T-cell (primary cell): ENCODE results near the gene TCF20. TPM values are rescaled to one million over a fixed set of nuclear protein-coding genes. Genes with fewer than 3 reads are reported as not detected.

Experiments
- ATAC-seq, 4 experiments: fragments of 200-7000 bp in 3 of 4; fragments of 150-1000 bp in 1 of 4; cut with Tn5 transposase; replicated peaks in 1 of 4; 1 replicate in 3 of 4; 2 replicates in 1 of 4; pipeline ENCODE4 v1.10.0; 2021; ENCODE audit warnings: moderate library complexity in 3 of 4, mild to moderate bottlenecking in 2 of 4, moderate number of reproducible peaks in 1 of 4
- CTCF ChIA-PET, 2 donors: fragments of 300-600 bp; sonication (Branson Sonifier 250); formaldehyde crosslinking; loops; one replicate each; lab custom pipeline; 2022; ENCODE audit warnings: antibody characterized with exemption in 2 of 2; lab: Charles Lee
- POLR2A ChIA-PET, 2 donors: fragments of 300-600 bp; sonication (Branson Sonifier 250); formaldehyde crosslinking; loops; one replicate each; lab custom pipeline; 2022; ENCODE audit warnings: antibody characterized with exemption in 2 of 2; lab: Charles Lee
- DNase-seq, 35 experiments: peaks; one replicate each; pipeline versions ENCODE4 v3.0.0 to v3.0.0-alpha.2; 2013 to 2023
- H3K27ac ChIP-seq: one replicate; pipeline ENCODE4 v1.5.1; 2013; ENCODE audit warnings: low read length
- H3K27me3 ChIP-seq, 2 experiments: replicated peaks in 1 of 2; 1 replicate in 1 of 2; 2 replicates in 1 of 2; pipeline versions ENCODE4 v1.6.1 to v1.7.0; 2013; ENCODE audit warnings: low read length in 1 of 2, mixed read lengths in 1 of 2; ENCODE audit not compliant: control insufficient read depth in 2 of 2, insufficient read depth in 2 of 2; ENCODE audit errors: extremely low read depth in 1 of 2
- H3K36me3 ChIP-seq, 2 donors: 1 replicate in 1 of 2; 2 replicates in 1 of 2; pipeline versions ENCODE4 v1.6.1 to v1.7.0; 2013; ENCODE audit warnings: low read length in 1 of 2; ENCODE audit not compliant: control insufficient read depth in 2 of 2, insufficient read depth in 1 of 2; ENCODE audit errors: extremely low read depth in 1 of 2
- H3K4me1 ChIP-seq, 2 experiments: 1 replicate in 1 of 2; 2 replicates in 1 of 2; pipeline versions ENCODE4 v1.6.1 to v1.7.0; 2013; ENCODE audit warnings: low read length in 2 of 2, mixed read lengths in 1 of 2; ENCODE audit not compliant: insufficient read depth in 2 of 2, control insufficient read depth in 1 of 2; ENCODE audit errors: extremely low read depth in 1 of 2
- H3K4me3 ChIP-seq, 2 donors: 1 replicate in 1 of 2; 2 replicates in 1 of 2; pipeline versions ENCODE4 v1.5.1 to v1.7.0; 2013; ENCODE audit warnings: mild to moderate bottlenecking in 2 of 2, low read length in 1 of 2, moderate library complexity in 1 of 2; ENCODE audit not compliant: control insufficient read depth in 1 of 2; ENCODE audit errors: extremely low read depth in 1 of 2
- H3K9me3 ChIP-seq: 2 replicates; pipeline ENCODE4 v1.7.0; 2013
- H3K27ac Mint-ChIP-seq, 2 donors: one replicate each; pipeline ENCODE4 v1.8.0; 2020 to 2021; ENCODE audit warnings: mild to moderate bottlenecking in 2 of 2, mixed read lengths in 2 of 2
- H3K27me3 Mint-ChIP-seq, 2 donors: one replicate each; pipeline ENCODE4 v1.8.0; 2021 to 2022; ENCODE audit warnings: mixed read lengths in 2 of 2
- H3K36me3 Mint-ChIP-seq: one replicate; pipeline ENCODE4 v1.8.0; 2021; ENCODE audit warnings: mixed read lengths
- H3K4me1 Mint-ChIP-seq, 3 donors: one replicate each; pipeline ENCODE4 v1.8.0; 2020 to 2022; ENCODE audit warnings: mixed read lengths in 3 of 3, mild to moderate bottlenecking in 1 of 3
- H3K4me3 Mint-ChIP-seq, 3 donors: one replicate each; pipeline ENCODE4 v1.8.0; 2020 to 2022; ENCODE audit warnings: mild to moderate bottlenecking in 3 of 3, mixed read lengths in 3 of 3, moderate library complexity in 3 of 3
- H3K9me3 Mint-ChIP-seq, 3 donors: one replicate each; pipeline ENCODE4 v1.8.0; 2020 to 2022; ENCODE audit warnings: mixed read lengths in 3 of 3
- WGBS: methylation state at CpG from one replicate; pipeline ENCODE4 v1.1.5; 2013; ENCODE audit warnings: missing lambda C conversion rate; ENCODE audit not compliant: insufficient coverage; 5-methylcytosine and 5-hydroxymethylcytosine counted together
- total RNA-seq, 35 experiments: library from RNA in 6 of 35; stranded (reverse) in 6 of 35; fragments of 120-200 nt in 1 of 35; gene quantifications; one replicate each; pipeline versions ENCODE4 v1.2.1 to v1.2.4 and lab custom pipeline; 2013 to 2026

Gene TCF20
- total RNA-seq, 5 donors from 2014 or later (not counting 1 experiment from before 2014, with no cell fraction given): 84.2 to 98.8 (median 88.5) TPM

DNA sequence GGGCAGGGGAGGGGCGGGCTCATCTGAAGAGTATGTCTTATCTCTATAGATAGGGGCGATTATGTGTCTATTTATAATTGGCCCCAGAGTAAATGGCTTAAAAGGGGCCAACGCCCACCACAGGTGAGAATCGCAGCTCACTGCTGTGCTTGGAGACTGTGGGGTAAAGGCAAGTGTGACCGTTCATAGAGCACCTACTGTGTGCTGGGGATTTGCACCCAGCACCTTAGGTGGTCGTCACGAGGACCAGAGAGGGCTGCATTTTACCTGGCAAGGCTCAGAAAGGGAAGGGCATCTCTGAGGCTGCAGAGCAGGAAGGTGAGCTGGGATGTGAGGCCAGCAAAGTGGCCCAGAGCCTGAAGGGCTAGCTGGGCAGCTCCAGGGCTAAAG, 13.7 kb upstream of the TCF20 start:
- Mint-ChIP-seq H3K27me3 (peaks cover 0 to 8% of the 10 kb centered on the region in 2 donors), H3K27ac (no peak overlapping the region), H3K9me3 (no peaks in the 10 kb centered on the region), H3K4me3 (peak overlapping the region; percentile 59 to 76 (median 62)), H3K36me3 (no peaks in the 10 kb centered on the region), H3K4me1 (peaks cover 37 to 43% (median 38%) of the 10 kb centered on the region in 3 donors)
- 51% methylated on average over 6 of the region's 7 CpGs for WGBS
- no peak overlapping the region for H3K27ac ChIP-seq
- no peak for DNase-seq
- no peaks in the 10 kb centered on the region for H3K36me3 ChIP-seq
- peaks cover 0 to 37% of the 10 kb centered on the region in 2 experiments for H3K27me3 ChIP-seq
- peaks cover 30 to 48% of the 10 kb centered on the region in 2 experiments for H3K4me1 ChIP-seq
- H3K9me3 ChIP-seq: no peaks in the 10 kb centered on the region
- peak in 1 of 4 experiments; percentile 9 for ATAC-seq
- H3K4me3 ChIP-seq: peak overlapping the region; percentile 40 to 58
- CTCF ChIA-PET: no interaction called here
- POLR2A ChIA-PET: interaction anchor here in 1 of 2 donors (0.5 kb wide), 1 partner anchor 432 kb away, joined by 4 read pairs; no protein-coding TSS in a partner anchor

DNA sequence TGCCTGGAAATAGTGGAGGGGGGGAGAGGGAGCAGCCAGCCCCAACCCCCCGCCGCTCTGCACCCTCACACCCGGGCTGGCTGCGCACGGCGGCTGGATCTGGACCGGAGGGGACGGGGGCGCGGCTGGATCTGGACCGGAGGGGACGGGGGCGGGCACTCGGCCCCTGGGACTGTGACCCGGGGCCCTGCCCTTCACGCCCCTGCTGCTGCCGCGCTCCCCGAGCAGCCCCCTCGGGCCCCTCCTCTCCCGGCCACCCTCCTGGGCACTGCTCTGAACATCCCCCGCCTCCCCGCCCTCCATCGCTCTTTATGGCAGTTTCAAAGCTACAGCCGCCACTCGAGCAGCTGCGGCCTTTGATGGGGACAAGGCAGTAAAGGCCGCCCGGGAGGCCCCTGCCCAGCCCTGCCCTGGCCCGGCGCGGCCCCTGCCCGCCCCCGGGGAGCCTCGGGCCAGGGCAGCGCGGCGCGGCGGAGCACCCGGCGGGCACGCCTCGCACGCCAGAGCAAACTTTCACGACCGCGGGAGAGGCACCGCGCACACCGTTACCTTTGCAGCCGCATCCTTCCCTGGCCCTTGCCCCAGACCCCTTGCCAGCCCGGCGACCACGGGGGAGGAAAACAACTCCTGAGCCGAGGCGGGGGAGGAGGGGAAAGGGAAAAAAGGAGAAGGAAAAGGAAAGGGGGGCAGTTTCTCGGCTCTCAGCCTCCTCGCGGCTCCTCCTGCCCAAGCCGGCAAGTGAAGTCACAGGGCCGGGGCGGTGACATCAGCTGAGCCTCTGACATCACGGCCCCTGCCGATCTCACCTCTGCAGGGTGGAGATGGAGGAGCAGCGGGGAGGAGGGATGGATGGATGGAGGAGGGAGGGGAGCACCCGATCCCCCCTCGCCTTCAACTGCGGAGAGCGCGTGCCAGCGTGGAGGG, 13.1 kb upstream of the TCF20 start:
- H3K4me3 ChIP-seq: peak overlapping the region; percentile 40 to 58
- H3K27ac ChIP-seq: no peak overlapping the region

DNA sequence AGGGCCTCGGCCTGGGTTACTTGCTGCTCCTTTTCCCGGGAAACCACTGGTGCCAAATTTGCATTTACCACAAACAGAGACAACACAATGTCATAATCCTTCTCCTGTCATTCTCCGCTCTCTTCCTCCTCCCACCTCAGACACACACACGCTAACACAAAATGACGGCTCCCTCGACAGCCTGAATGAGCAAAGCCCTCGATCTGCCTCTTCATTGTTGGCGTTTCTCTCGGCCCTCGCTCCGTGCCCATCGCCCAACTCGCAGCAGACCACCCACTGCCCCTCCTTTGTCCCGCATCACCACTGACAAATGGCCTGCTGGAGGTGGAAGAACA, 12.5 kb upstream of the TCF20 start:
- Histone ChIP-seq H3K4me1 (peaks cover 30 to 48% of the 10 kb centered on the region in 2 experiments), H3K27ac (no peak overlapping the region), H3K9me3 (no peaks in the 10 kb centered on the region), H3K27me3 (peaks cover 0 to 37% of the 10 kb centered on the region in 2 experiments), H3K36me3 (no peaks in the 10 kb centered on the region), H3K4me3 (peak overlapping the region in 1 of 2 donors; percentile 2)
- no peak for DNase-seq
- Mint-ChIP-seq H3K27me3 (peaks cover 0 to 8% of the 10 kb centered on the region in 2 donors), H3K9me3 (no peaks in the 10 kb centered on the region), H3K27ac (no peak overlapping the region), H3K4me3 (peak overlapping the region; percentile 53 to 76 (median 69)), H3K4me1 (peaks cover 37 to 42% (median 38%) of the 10 kb centered on the region in 3 donors), H3K36me3 (no peaks in the 10 kb centered on the region)
- POLR2A ChIA-PET: no interaction called here
- ATAC-seq: no peak
- WGBS: 75% methylated on average over 4 of the region's 14 CpGs
- CTCF ChIA-PET: no interaction called here

More for the DNA sequence above, 13.1 kb upstream of the TCF20 start:
- Mint-ChIP-seq H3K4me3 (peak overlapping the region; percentile 59 to 76 (median 62)), H3K27ac (no peak overlapping the region), H3K36me3 (no peaks in the 10 kb centered on the region), H3K27me3 (peaks cover 0 to 8% of the 10 kb centered on the region in 2 donors), H3K9me3 (no peaks in the 10 kb centered on the region), H3K4me1 (peaks cover 37 to 43% (median 38%) of the 10 kb centered on the region in 3 donors)
- DNase-seq: peak in 29 of 35 experiments; percentile 13 to 58 (median 36)
- Histone ChIP-seq H3K27me3 (peaks cover 0 to 37% of the 10 kb centered on the region in 2 experiments), H3K36me3 (no peaks in the 10 kb centered on the region), H3K9me3 (no peaks in the 10 kb centered on the region), H3K4me1 (peaks cover 30 to 48% of the 10 kb centered on the region in 2 experiments)
- CTCF ChIA-PET: no interaction called here
- POLR2A ChIA-PET: interaction anchor here in 1 of 2 donors (0.5 kb wide), 1 partner anchor 431 kb away, joined by 4 read pairs; no protein-coding TSS in a partner anchor
- peak; percentile 65 to 68 (median 68) for ATAC-seq
- WGBS: 15% methylated on average over 52 of the region's 72 CpGs

DNA sequence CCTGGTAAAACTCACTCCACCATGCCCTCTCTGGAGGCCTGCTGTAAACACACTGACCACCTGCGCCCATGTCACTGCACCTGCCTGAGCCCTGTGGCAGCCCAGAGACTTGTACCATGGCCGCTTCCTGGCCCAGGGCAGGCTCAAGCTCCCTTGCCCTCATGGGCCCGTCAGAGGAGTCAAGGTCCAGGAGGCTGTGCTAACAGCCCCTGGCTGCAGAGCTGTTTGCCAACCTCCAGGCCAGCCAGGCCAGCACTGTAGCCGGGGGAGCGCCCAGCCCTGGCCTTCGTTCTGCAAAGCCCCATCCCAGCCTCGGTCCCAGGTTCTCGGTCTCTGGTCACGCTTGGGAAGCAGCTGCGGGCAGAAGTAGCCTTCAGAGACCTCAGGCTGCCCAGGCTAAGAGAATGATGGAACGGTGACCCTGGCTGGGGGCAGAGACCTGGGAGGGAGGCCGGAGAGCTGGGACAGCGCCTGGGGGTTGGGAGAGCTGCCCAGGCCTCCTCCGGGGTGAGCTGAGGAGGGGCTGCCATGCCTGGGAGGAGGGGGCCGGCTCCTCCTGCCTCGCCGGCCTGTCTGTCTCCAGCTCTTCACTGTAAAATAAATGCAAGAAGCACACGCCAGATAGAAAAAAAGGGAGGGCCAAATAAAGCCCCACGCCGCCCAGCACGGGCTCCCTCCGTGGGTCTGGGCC, 11.9 kb upstream of the TCF20 start:
- 93% methylated on average over 17 of the region's 22 CpGs for WGBS
- no peak for DNase-seq
- Histone ChIP-seq H3K9me3 (no peaks in the 10 kb centered on the region), H3K27me3 (peaks cover 0 to 37% of the 10 kb centered on the region in 2 experiments), H3K36me3 (no peaks in the 10 kb centered on the region), H3K27ac (no peak overlapping the region), H3K4me3 (no peak overlapping the region), H3K4me1 (peaks cover 30 to 48% of the 10 kb centered on the region in 2 experiments)
- no peak overlapping the region for H3K27ac Mint-ChIP-seq
- no peak for ATAC-seq
- H3K4me3 Mint-ChIP-seq: peak overlapping the region; percentile 53 to 76 (median 69)
- H3K9me3 Mint-ChIP-seq: no peaks in the 10 kb centered on the region
- CTCF ChIA-PET: no interaction called here
- peaks cover 0 to 8% of the 10 kb centered on the region in 2 donors for H3K27me3 Mint-ChIP-seq
- H3K36me3 Mint-ChIP-seq: no peaks in the 10 kb centered on the region
- POLR2A ChIA-PET: interaction anchor here in 1 of 2 donors (0.6 kb wide), 1 partner anchor 180 kb away, joined by 4 read pairs; no protein-coding TSS in a partner anchor
- peaks cover 34 to 37% (median 36%) of the 10 kb centered on the region in 3 donors for H3K4me1 Mint-ChIP-seq

DNA sequence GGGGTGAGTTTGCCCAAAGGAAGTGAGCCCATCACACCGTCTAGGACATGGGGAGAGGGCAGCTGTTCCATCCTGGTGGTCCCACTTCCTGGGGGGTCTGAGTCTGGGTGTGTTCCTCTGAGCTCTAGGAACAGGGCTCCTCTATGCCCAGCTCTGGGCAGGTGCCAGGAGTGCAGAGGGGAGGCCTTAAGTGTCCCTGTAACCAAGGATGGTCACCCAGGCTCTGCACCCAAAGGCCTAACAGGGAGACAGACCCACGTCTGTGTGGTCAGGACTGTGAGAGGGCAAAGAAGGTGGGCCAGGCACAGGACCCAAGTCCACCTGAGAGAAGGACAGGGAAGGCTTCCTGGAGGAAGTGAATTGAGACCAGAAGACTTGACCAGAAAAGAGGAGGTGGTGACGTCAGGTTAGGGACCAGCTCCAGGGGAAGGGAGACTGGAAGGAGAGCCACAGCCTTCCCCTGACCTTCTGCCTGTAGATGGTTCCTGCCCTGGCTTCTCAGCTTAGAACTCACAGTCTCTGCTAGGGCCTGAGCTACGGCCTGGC, 11.3 kb upstream of the TCF20 start:
- POLR2A ChIA-PET: no interaction called here
- no peaks in the 10 kb centered on the region for H3K9me3 Mint-ChIP-seq
- peaks cover 28 to 33% (median 31%) of the 10 kb centered on the region in 3 donors for H3K4me1 Mint-ChIP-seq
- no peak for DNase-seq
- no peak for ATAC-seq
- no peaks in the 10 kb centered on the region for H3K9me3 ChIP-seq
- no peak overlapping the region for H3K27ac ChIP-seq
- H3K27ac Mint-ChIP-seq: no peak overlapping the region
- peak overlapping the region in 2 of 3 donors; percentile 29 to 76 for H3K4me3 Mint-ChIP-seq
- peaks cover 0 to 8% of the 10 kb centered on the region in 2 donors for H3K27me3 Mint-ChIP-seq
- H3K36me3 Mint-ChIP-seq: no peaks in the 10 kb centered on the region
- WGBS: 75% methylated on average over 4 of the region's 4 CpGs
- H3K4me1 ChIP-seq: peaks cover 25 to 44% of the 10 kb centered on the region in 2 experiments
- H3K4me3 ChIP-seq: no peak overlapping the region
- CTCF ChIA-PET: interaction anchor here in 1 of 2 donors (0.6 kb wide), 1 partner anchor 872 kb away, joined by 5 read pairs; no protein-coding TSS in a partner anchor
- H3K36me3 ChIP-seq: no peaks in the 10 kb centered on the region
- peaks cover 0 to 37% of the 10 kb centered on the region in 2 experiments for H3K27me3 ChIP-seq
